Measurements from ENCODE around the gene HBS1L. TPM values are rescaled to one million over a fixed set of nuclear protein-coding genes. Genes with fewer than 3 reads are reported as not detected.

HBS1L gene
- total RNA-seq (100 to 1,000 TPM in 1 of 5 donors, 10 to 100 TPM in 4; 51.4 to 112 (median 69.7) TPM), total RNA-seq (73.4 to 145 (median 110) reads per million in 29 experiments)
- 65.9 TPM for total RNA-seq (2013)

GRCh38 chr6:135054569-135055498 lies at the start of gene HBS1L:
TSS of gene HBS1L (minus strand) at chr6:135054822. CDS start at chr6:135054691, 131 bp downstream.
- no peaks in the 10 kb centered on the region for H3K27me3 ChIP-seq (replicated peaks in 1 of 2; ENCODE audit: control insufficient read depth in 2 of 2, extremely low read depth in 1 of 2, insufficient read depth in 2 of 2, low read length in 1 of 2)
- Mint-ChIP-seq H3K4me3 (peak within 1 kb of the TSS; percentile 92 to 100 (median 99)), H3K27me3 (no peaks in the 10 kb centered on the region), H3K27ac (peak within 1 kb of the TSS; percentile 89 to 98), H3K36me3 (peaks cover 10% of the 10 kb centered on the region), H3K4me1 (peaks cover 40 to 45% (median 43%) of the 10 kb centered on the region in 3 donors), H3K9me3 (no peaks in the 10 kb centered on the region)
- H3K27ac ChIP-seq (ENCODE audit: low read length): peak within 1 kb of the TSS; percentile 95
- no peaks in the 10 kb centered on the region for H3K9me3 ChIP-seq
- peaks cover 0 to 4% of the 10 kb centered on the region in 2 donors for H3K36me3 ChIP-seq (ENCODE audit: control insufficient read depth in 2 of 2, extremely low read depth in 1 of 2, insufficient read depth in 1 of 2, low read length in 1 of 2)
- ChIA-PET POLR2A (interaction anchor here (0.5 to 1.9 kb wide), 23 partner anchors 9 to 1236 kb away, joined by 3 to 16 read pairs (median 5); no protein-coding TSS in a partner anchor), CTCF (interaction anchor here (0.6 to 2.6 kb wide), 18 partner anchors 11 to 1737 kb away, joined by 3 to 26 read pairs (median 4); partner anchors contain the start of gene MAP3K5 (in 1 of the 2))
- peak; percentile 97 to 99 (median 98) for ATAC-seq (replicated peaks in 1 of 4)
- WGBS (ENCODE audit: insufficient coverage): 2% methylated on average over 39 of the region's 53 CpGs
- H3K4me1 ChIP-seq (ENCODE audit: control insufficient read depth in 1 of 2, extremely low read depth in 1 of 2, insufficient read depth in 2 of 2, low read length in 2 of 2): peaks cover 19 to 23% of the 10 kb centered on the region in 2 experiments
- DNase-seq: peak; percentile 92 to 99 (median 95)
- H3K4me3 ChIP-seq (ENCODE audit: control insufficient read depth in 1 of 2, extremely low read depth in 1 of 2, low read length in 1 of 2): peak within 1 kb of the TSS; percentile 87 to 100

GRCh38 chr6:135104199-135104598 lies 49.6 kb upstream of the HBS1L start:
- Mint-ChIP-seq H3K27ac (peak overlapping the region; percentile 84 to 94), H3K4me1 (peaks cover 51 to 67% (median 58%) of the 10 kb centered on the region in 3 donors), H3K27me3 (no peaks in the 10 kb centered on the region), H3K4me3 (peak overlapping the region in 1 of 3 donors; percentile 71), H3K9me3 (peaks cover 0 to 9% (median 0%) of the 10 kb centered on the region in 3 donors), H3K36me3 (no peaks in the 10 kb centered on the region)
- 87% methylated on average over 4 of the region's 4 CpGs for WGBS (ENCODE audit: insufficient coverage)
- POLR2A ChIA-PET: interaction anchor here (0.6 to 1.3 kb wide), 4 partner anchors 12 to 59 kb away, joined by 3 to 4 read pairs (median 3); no protein-coding TSS in a partner anchor
- Histone ChIP-seq H3K27ac (ENCODE audit: low read length) (peak overlapping the region; percentile 72), H3K4me3 (ENCODE audit: control insufficient read depth in 1 of 2, extremely low read depth in 1 of 2, low read length in 1 of 2) (no peak overlapping the region), H3K4me1 (ENCODE audit: control insufficient read depth in 1 of 2, extremely low read depth in 1 of 2, insufficient read depth in 2 of 2, low read length in 2 of 2) (peaks cover 23 to 34% of the 10 kb centered on the region in 2 experiments), H3K36me3 (ENCODE audit: control insufficient read depth in 2 of 2, extremely low read depth in 1 of 2, insufficient read depth in 1 of 2, low read length in 1 of 2) (no peaks in the 10 kb centered on the region), H3K27me3 (replicated peaks in 1 of 2; ENCODE audit: control insufficient read depth in 2 of 2, extremely low read depth in 1 of 2, insufficient read depth in 2 of 2, low read length in 1 of 2) (no peaks in the 10 kb centered on the region), H3K9me3 (no peaks in the 10 kb centered on the region)
- DNase-seq (no peak), ATAC-seq (replicated peaks in 1 of 4) (no peak)
- CTCF ChIA-PET: no interaction called here

- CTCF ChIA-PET: interaction anchor here in 1 of 2 donors (1.3 to 2.2 kb wide), 4 partner anchors 9 to 47 kb away, joined by 5 to 13 read pairs (median 6); partner anchors contain the start of gene HBS1L
- POLR2A ChIA-PET: interaction anchor here in 1 of 2 donors (1.3 to 1.8 kb wide), 2 partner anchors 14 to 47 kb away, joined by 5 read pairs; partner anchors contain the start of gene HBS1L
- Mint-ChIP-seq H3K9me3 (peaks cover 0 to 9% (median 0%) of the 10 kb centered on the region in 3 donors), H3K4me1 (peaks cover 60 to 66% (median 60%) of the 10 kb centered on the region in 3 donors), H3K4me3 (peak overlapping the region in 2 of 3 donors; percentile 53 to 71), H3K27me3 (no peaks in the 10 kb centered on the region), H3K36me3 (no peaks in the 10 kb centered on the region), H3K27ac (peak overlapping the region; percentile 84 to 94)
- Histone ChIP-seq H3K4me3 (ENCODE audit: control insufficient read depth in 1 of 2, extremely low read depth in 1 of 2, low read length in 1 of 2) (no peak overlapping the region), H3K27me3 (replicated peaks in 1 of 2; ENCODE audit: control insufficient read depth in 2 of 2, extremely low read depth in 1 of 2, insufficient read depth in 2 of 2, low read length in 1 of 2) (no peaks in the 10 kb centered on the region), H3K9me3 (no peaks in the 10 kb centered on the region), H3K4me1 (ENCODE audit: control insufficient read depth in 1 of 2, extremely low read depth in 1 of 2, insufficient read depth in 2 of 2, low read length in 2 of 2) (peaks cover 23 to 34% of the 10 kb centered on the region in 2 experiments), H3K36me3 (ENCODE audit: control insufficient read depth in 2 of 2, extremely low read depth in 1 of 2, insufficient read depth in 1 of 2, low read length in 1 of 2) (no peaks in the 10 kb centered on the region), H3K27ac (ENCODE audit: low read length) (peak overlapping the region; percentile 72)
- ATAC-seq (replicated peaks in 1 of 4) (no peak), DNase-seq (no peak)
Measured at GRCh38 chr6:135102191-135102590, 47.6 kb upstream of the HBS1L start.

GRCh38 chr6:135097172-135097571 lies 42.5 kb upstream of the HBS1L start:
- DNase-seq (no peak), ATAC-seq (replicated peaks in 1 of 4) (no peak)
- Histone ChIP-seq H3K4me3 (ENCODE audit: control insufficient read depth in 1 of 2, extremely low read depth in 1 of 2, low read length in 1 of 2) (no peak overlapping the region), H3K4me1 (ENCODE audit: control insufficient read depth in 1 of 2, extremely low read depth in 1 of 2, insufficient read depth in 2 of 2, low read length in 2 of 2) (peaks cover 16 to 26% of the 10 kb centered on the region in 2 experiments), H3K27me3 (replicated peaks in 1 of 2; ENCODE audit: control insufficient read depth in 2 of 2, extremely low read depth in 1 of 2, insufficient read depth in 2 of 2, low read length in 1 of 2) (no peaks in the 10 kb centered on the region), H3K9me3 (no peaks in the 10 kb centered on the region), H3K27ac (ENCODE audit: low read length) (no peak overlapping the region), H3K36me3 (ENCODE audit: control insufficient read depth in 2 of 2, extremely low read depth in 1 of 2, insufficient read depth in 1 of 2, low read length in 1 of 2) (no peaks in the 10 kb centered on the region)
- ChIA-PET POLR2A (interaction anchor here in 1 of 2 donors (0.5 kb wide), 1 partner anchor 87 kb away, joined by 6 read pairs; no protein-coding TSS in a partner anchor), CTCF (no interaction called here)
- peak overlapping the region in 1 of 2 donors; percentile 24 for H3K27ac Mint-ChIP-seq
- H3K9me3 Mint-ChIP-seq: no peaks in the 10 kb centered on the region
- H3K4me1 Mint-ChIP-seq: peaks cover 49 to 65% (median 50%) of the 10 kb centered on the region in 3 donors
- no peak overlapping the region for H3K4me3 Mint-ChIP-seq
- H3K27me3 Mint-ChIP-seq: no peaks in the 10 kb centered on the region
- no peaks in the 10 kb centered on the region for H3K36me3 Mint-ChIP-seq
- WGBS (ENCODE audit: insufficient coverage): 100% methylated on average over 1 of the region's 5 CpGs

GRCh38 chr6:135096403-135097130 lies 41.9 kb upstream of the HBS1L start:
- ATAC-seq (replicated peaks in 1 of 4) (no peak), DNase-seq (no peak)
- Mint-ChIP-seq H3K4me3 (no peak overlapping the region), H3K9me3 (no peaks in the 10 kb centered on the region), H3K27ac (peak overlapping the region in 1 of 2 donors; percentile 37), H3K36me3 (no peaks in the 10 kb centered on the region), H3K4me1 (peaks cover 44 to 61% (median 45%) of the 10 kb centered on the region in 3 donors), H3K27me3 (no peaks in the 10 kb centered on the region)
- no peaks in the 10 kb centered on the region for H3K36me3 ChIP-seq (ENCODE audit: control insufficient read depth in 2 of 2, extremely low read depth in 1 of 2, insufficient read depth in 1 of 2, low read length in 1 of 2)
- no peak overlapping the region for H3K4me3 ChIP-seq (ENCODE audit: control insufficient read depth in 1 of 2, extremely low read depth in 1 of 2, low read length in 1 of 2)
- WGBS (ENCODE audit: insufficient coverage): no CpG with 5 or more reads among the region's 3 CpGs
- H3K27me3 ChIP-seq (replicated peaks in 1 of 2; ENCODE audit: control insufficient read depth in 2 of 2, extremely low read depth in 1 of 2, insufficient read depth in 2 of 2, low read length in 1 of 2): no peaks in the 10 kb centered on the region
- no peak overlapping the region for H3K27ac ChIP-seq (ENCODE audit: low read length)
- H3K9me3 ChIP-seq: no peaks in the 10 kb centered on the region
- peaks cover 16 to 22% of the 10 kb centered on the region in 2 experiments for H3K4me1 ChIP-seq (ENCODE audit: control insufficient read depth in 1 of 2, extremely low read depth in 1 of 2, insufficient read depth in 2 of 2, low read length in 2 of 2)
- CTCF ChIA-PET: interaction anchor here in 1 of 2 donors (0.6 kb wide), 1 partner anchor 225 kb away, joined by 4 read pairs; no protein-coding TSS in a partner anchor
- POLR2A ChIA-PET: interaction anchor here in 1 of 2 donors (0.5 kb wide), 1 partner anchor 87 kb away, joined by 6 read pairs; no protein-coding TSS in a partner anchor

All from T-cell (primary cell).